Astrocyte (in vitro differentiated cells and primary cell): ENCODE data around the gene CFD.

Experiments used
- EZH2 ChIP-seq: IDR thresholded peaks from 2 replicates; pipeline ENCODE4 v1.6.1; 2012; ENCODE audit warnings: mild to moderate bottlenecking, low read length, inconsistent platforms; ENCODE audit not compliant: insufficient read depth
- TF ChIP-seq, protein P1 (sequence below): IDR thresholded peaks from 2 replicates; pipeline ENCODE4 v1.5.1; 2011; ENCODE audit warnings: low read depth, mild to moderate bottlenecking, inconsistent platforms, low read length, moderate library complexity; ENCODE audit not compliant: insufficient read depth

DNA sequence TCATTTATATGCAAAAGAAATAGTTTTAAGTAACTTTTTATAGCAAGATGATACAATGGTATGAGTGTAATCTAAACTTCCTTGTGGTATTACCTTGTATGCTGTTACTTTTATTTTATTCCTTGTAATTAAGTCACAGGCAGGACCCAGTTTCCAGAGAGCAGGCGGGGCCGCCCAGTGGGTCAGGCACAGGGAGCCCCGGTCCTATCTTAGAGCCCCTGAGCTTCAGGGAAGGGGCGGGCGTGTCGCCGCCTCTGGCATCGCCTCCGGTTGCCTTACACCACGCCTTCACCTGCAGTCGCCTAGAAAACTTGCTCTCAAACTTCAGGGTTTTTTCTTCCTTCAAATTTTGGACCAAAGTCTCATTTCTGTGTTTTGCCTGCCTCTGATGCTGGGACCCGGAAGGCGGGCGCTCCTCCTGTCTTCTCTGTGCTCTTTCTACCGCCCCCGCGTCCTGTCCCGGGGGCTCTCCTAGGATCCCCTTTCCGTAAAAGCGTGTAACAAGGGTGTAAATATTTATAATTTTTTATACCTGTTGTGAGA is 47.9 kb upstream of the CFD start:
- TF ChIP-seq, protein P1, sequence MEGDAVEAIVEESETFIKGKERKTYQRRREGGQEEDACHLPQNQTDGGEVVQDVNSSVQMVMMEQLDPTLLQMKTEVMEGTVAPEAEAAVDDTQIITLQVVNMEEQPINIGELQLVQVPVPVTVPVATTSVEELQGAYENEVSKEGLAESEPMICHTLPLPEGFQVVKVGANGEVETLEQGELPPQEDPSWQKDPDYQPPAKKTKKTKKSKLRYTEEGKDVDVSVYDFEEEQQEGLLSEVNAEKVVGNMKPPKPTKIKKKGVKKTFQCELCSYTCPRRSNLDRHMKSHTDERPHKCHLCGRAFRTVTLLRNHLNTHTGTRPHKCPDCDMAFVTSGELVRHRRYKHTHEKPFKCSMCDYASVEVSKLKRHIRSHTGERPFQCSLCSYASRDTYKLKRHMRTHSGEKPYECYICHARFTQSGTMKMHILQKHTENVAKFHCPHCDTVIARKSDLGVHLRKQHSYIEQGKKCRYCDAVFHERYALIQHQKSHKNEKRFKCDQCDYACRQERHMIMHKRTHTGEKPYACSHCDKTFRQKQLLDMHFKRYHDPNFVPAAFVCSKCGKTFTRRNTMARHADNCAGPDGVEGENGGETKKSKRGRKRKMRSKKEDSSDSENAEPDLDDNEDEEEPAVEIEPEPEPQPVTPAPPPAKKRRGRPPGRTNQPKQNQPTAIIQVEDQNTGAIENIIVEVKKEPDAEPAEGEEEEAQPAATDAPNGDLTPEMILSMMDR: no peak
- no peak for TF ChIP-seq EZH2
